ENCODE results near the gene NLRP6.
"Not testable (repeated sequence)": the region's sequence is repeated elsewhere in the genome, so short reads cannot be mapped to it uniquely, and the experiment has no call there.

NLRP6 gene

GRCh38 chr11:256952-257737 lies 21.1 kb upstream of the NLRP6 start:
- no peak for DNase-seq

- no peak for DNase-seq
Measured at GRCh38 chr11:257766-258493, 20.3 kb upstream of the NLRP6 start.

- no peak for DNase-seq
Measured at GRCh38 chr11:259413-259812, 18.8 kb upstream of the NLRP6 start.

GRCh38 chr11:261624-262023 lies 16.6 kb upstream of the NLRP6 start:
- no peak for DNase-seq

- DNase-seq = no peak
Measured at GRCh38 chr11:266676-267439, 11.3 kb upstream of the NLRP6 start.

- DNase-seq = no peak
Measured at GRCh38 chr11:267491-267994, 10.7 kb upstream of the NLRP6 start.

GRCh38 chr11:268716-269145 lies 9.5 kb upstream of the NLRP6 start:
- not testable (repeated sequence) for DNase-seq

GRCh38 chr11:269146-269890 lies 8.9 kb upstream of the NLRP6 start:
- DNase-seq = no peak

GRCh38 chr11:270451-271318 lies 7.5 kb upstream of the NLRP6 start:
- no peak for DNase-seq

- no peak for DNase-seq
Measured at GRCh38 chr11:271319-271715, 6.9 kb upstream of the NLRP6 start.

- DNase-seq = no peak
Measured at GRCh38 chr11:272195-272930, 5.8 kb upstream of the NLRP6 start.

GRCh38 chr11:272931-273198 lies 5.3 kb upstream of the NLRP6 start:
- DNase-seq = no peak

GRCh38 chr11:276219-276618 lies 2.0 kb upstream of the NLRP6 start:
- no peak for DNase-seq

GRCh38 chr11:279040-279965 lies 1.1 kb downstream of the NLRP6 start:
- no peak for DNase-seq

GRCh38 chr11:279966-280705 lies 1.9 kb downstream of the NLRP6 start:
- DNase-seq = no peak

- no peak for DNase-seq
Measured at GRCh38 chr11:280706-281485, 2.7 kb downstream of the NLRP6 start.

GRCh38 chr11:281486-282161 lies 3.4 kb downstream of the NLRP6 start:
- DNase-seq = no peak

GRCh38 chr11:282171-282570 lies 4.0 kb downstream of the NLRP6 start:
- DNase-seq = no peak
